DND-41 (cell line): Measurements from ENCODE around the gene MAGI1.

ENCODE experiments used
- ATAC-seq: fragments of 200-7000 bp; cut with Tn5 transposase; 3 replicates; pipeline ENCODE4 v1.9.1; 2021; ENCODE audit warnings: low read depth; ENCODE audit not compliant: insufficient read depth
- DNase-seq: peaks from one replicate; pipeline ENCODE4 v3.0.0-alpha.2; 2020
- H2AFZ ChIP-seq: 2 replicates; pipeline ENCODE4 v1.6.0; 2012; ENCODE audit warnings: low read depth, low read length
- H3K27ac ChIP-seq: 2 replicates; pipeline ENCODE4 v1.5.1; 2012; ENCODE audit warnings: low read length, inconsistent platforms
- H3K27me3 ChIP-seq: fragments of 200-600 bp; sonication (generic); 2 replicates; pipeline ENCODE4 v1.6.0; 2012; ENCODE audit warnings: low read length, mild to moderate bottlenecking, inconsistent platforms; ENCODE audit not compliant: insufficient read depth, poor library complexity
- H3K36me3 ChIP-seq: 2 replicates; pipeline ENCODE4 v1.5.1; 2012; ENCODE audit warnings: low read length, inconsistent platforms; ENCODE audit not compliant: insufficient read depth
- H3K4me1 ChIP-seq: 2 replicates; pipeline ENCODE4 v1.5.1; 2012; ENCODE audit warnings: mild to moderate bottlenecking, low read length; ENCODE audit not compliant: insufficient read depth
- H3K4me2 ChIP-seq: 2 replicates; pipeline ENCODE4 v1.6.0; 2012; ENCODE audit warnings: mild to moderate bottlenecking, moderate library complexity, low read length, inconsistent platforms; ENCODE audit not compliant: insufficient read depth
- H3K4me3 ChIP-seq, 2 experiments: fragments of 200-600 bp in 1 of 2; shearing (Covaris generic) in 1 of 2; 2 replicates each; pipeline ENCODE4 v1.5.1; 2012 to 2016; ENCODE audit warnings: inconsistent platforms in 2 of 2, low read length in 2 of 2, mild to moderate bottlenecking in 2 of 2, low read depth in 1 of 2, moderate library complexity in 1 of 2
- H3K79me2 ChIP-seq: 2 replicates; pipeline ENCODE4 v1.6.0; 2012; ENCODE audit warnings: low read length, inconsistent platforms; ENCODE audit not compliant: insufficient read depth
- H3K9ac ChIP-seq: 2 replicates; pipeline ENCODE4 v1.6.0; 2012; ENCODE audit warnings: low read depth, mild to moderate bottlenecking, inconsistent platforms, low read length, moderate library complexity
- H3K9me3 ChIP-seq: 2 replicates; pipeline ENCODE4 v1.5.1; 2012; ENCODE audit warnings: low read length, moderate library complexity, mild to moderate bottlenecking, inconsistent platforms; ENCODE audit not compliant: insufficient read depth, severe bottlenecking
- H4K20me1 ChIP-seq: 2 replicates; pipeline ENCODE4 v1.6.0; 2012; ENCODE audit warnings: low read length; ENCODE audit not compliant: insufficient read depth
- CTCF ChIP-seq: IDR thresholded peaks from 2 replicates; pipeline ENCODE4 v1.5.1; 2012; ENCODE audit warnings: borderline replicate concordance, low read length, moderate library complexity, mild to moderate bottlenecking; ENCODE audit not compliant: poor library complexity, severe bottlenecking; ENCODE audit errors: extremely low read depth
- EZH2 ChIP-seq: IDR thresholded peaks from 3 replicates; pipeline ENCODE4 v1.6.1; 2012; ENCODE audit warnings: borderline replicate concordance, low read depth, mild to moderate bottlenecking, moderate library complexity, low read length, inconsistent platforms; ENCODE audit not compliant: severe bottlenecking

Gene MAGI1

GRCh38 chr3:65811892-65812291 lies 226.8 kb downstream of the MAGI1 start:
- no peak overlapping the region for H3K4me3 ChIP-seq
- H3K9ac ChIP-seq = no peak overlapping the region
- no peaks in the 10 kb centered on the region for H3K4me1 ChIP-seq
- no peaks in the 10 kb centered on the region for H3K79me2 ChIP-seq
- H2AFZ ChIP-seq = no peak overlapping the region
- H3K9me3 ChIP-seq = no peaks in the 10 kb centered on the region
- no peak overlapping the region for H3K27ac ChIP-seq
- H4K20me1 ChIP-seq = no peaks in the 10 kb centered on the region
- no peaks in the 10 kb centered on the region for H3K36me3 ChIP-seq
- TF ChIP-seq EZH2 = no peak
- no peak for TF ChIP-seq CTCF
- no peak for DNase-seq
- no peak for ATAC-seq
- H3K4me2 ChIP-seq = no peak overlapping the region
- H3K27me3 ChIP-seq = no peaks in the 10 kb centered on the region

- Histone ChIP-seq H3K36me3 (no peaks in the 10 kb centered on the region), H3K9me3 (no peaks in the 10 kb centered on the region), H2AFZ (no peak overlapping the region), H3K27me3 (no peaks in the 10 kb centered on the region), H4K20me1 (no peaks in the 10 kb centered on the region), H3K9ac (no peak overlapping the region), H3K4me1 (no peaks in the 10 kb centered on the region), H3K27ac (no peak overlapping the region), H3K4me3 (no peak overlapping the region), H3K79me2 (no peaks in the 10 kb centered on the region), H3K4me2 (no peak overlapping the region)
- ATAC-seq (no peak), DNase-seq (no peak)
- TF ChIP-seq CTCF = no peak
- TF ChIP-seq EZH2 = no peak
Observed at GRCh38 chr3:65811086-65811761, 227.5 kb downstream of the MAGI1 start.

- H3K4me1 ChIP-seq = no peaks in the 10 kb centered on the region
- no peak for TF ChIP-seq CTCF
- TF ChIP-seq EZH2 = no peak
- H3K4me2 ChIP-seq = no peak overlapping the region
- H3K9me3 ChIP-seq = no peaks in the 10 kb centered on the region
- H3K9ac ChIP-seq = no peak overlapping the region
- no peak overlapping the region for H3K27ac ChIP-seq
- ATAC-seq (no peak), DNase-seq (no peak)
- no peaks in the 10 kb centered on the region for H3K36me3 ChIP-seq
- no peaks in the 10 kb centered on the region for H3K27me3 ChIP-seq
- H3K4me3 ChIP-seq = no peak overlapping the region
- H4K20me1 ChIP-seq = no peaks in the 10 kb centered on the region
- H3K79me2 ChIP-seq = no peaks in the 10 kb centered on the region
- H2AFZ ChIP-seq = no peak overlapping the region
Observed at GRCh38 chr3:65810302-65810701, 228.4 kb downstream of the MAGI1 start.
